OCI-LY7 (cell line): ENCODE measurements around the gene CBX2.

Experiments used
- CTCF ChIP-seq: fragments of 200-600 bp; sonication (generic); conservative IDR thresholded peaks from 2 replicates; pipeline ENCODE4 v1.5.1; 2014; ENCODE audit warnings: mild to moderate bottlenecking, antibody characterized with exemption, low read length, moderate library complexity, mixed read lengths
- EZH2phosphoT487 ChIP-seq: fragments of 200-600 bp; sonication (generic); IDR thresholded peaks from 2 replicates; pipeline ENCODE4 v1.6.1; 2018; ENCODE audit warnings: low read depth, borderline replicate concordance, mild to moderate bottlenecking, mixed run types, antibody characterized with exemption, low read length, moderate library complexity, mixed read lengths

- TF ChIP-seq CTCF = no peak
- peak; percentile 42; the same call in 1 of the 2 replicates for TF ChIP-seq EZH2phosphoT487
These were observed 27.1 kb downstream of the CBX2 start for GRCh38 chr17:79804856-79805696.
